CD4-positive, alpha-beta T cell treated with Interleukin-17A for 4 hours (primary cell): Measurements from ENCODE around the gene ARL4A.
"Not testable (repeated sequence)": the region's sequence is repeated elsewhere in the genome, so short reads cannot be mapped to it uniquely, and the experiment has no call there.

Experiments
- DNase-seq: peaks from one replicate; pipeline ENCODE4 v3.0.0-alpha.2; 2020; ENCODE audit warnings: mixed read lengths

The ARL4A gene

GRCh38 chr7:12670000-12670729 is 17.3 kb upstream of the ARL4A start:
- DNase-seq: no peak

DNA sequence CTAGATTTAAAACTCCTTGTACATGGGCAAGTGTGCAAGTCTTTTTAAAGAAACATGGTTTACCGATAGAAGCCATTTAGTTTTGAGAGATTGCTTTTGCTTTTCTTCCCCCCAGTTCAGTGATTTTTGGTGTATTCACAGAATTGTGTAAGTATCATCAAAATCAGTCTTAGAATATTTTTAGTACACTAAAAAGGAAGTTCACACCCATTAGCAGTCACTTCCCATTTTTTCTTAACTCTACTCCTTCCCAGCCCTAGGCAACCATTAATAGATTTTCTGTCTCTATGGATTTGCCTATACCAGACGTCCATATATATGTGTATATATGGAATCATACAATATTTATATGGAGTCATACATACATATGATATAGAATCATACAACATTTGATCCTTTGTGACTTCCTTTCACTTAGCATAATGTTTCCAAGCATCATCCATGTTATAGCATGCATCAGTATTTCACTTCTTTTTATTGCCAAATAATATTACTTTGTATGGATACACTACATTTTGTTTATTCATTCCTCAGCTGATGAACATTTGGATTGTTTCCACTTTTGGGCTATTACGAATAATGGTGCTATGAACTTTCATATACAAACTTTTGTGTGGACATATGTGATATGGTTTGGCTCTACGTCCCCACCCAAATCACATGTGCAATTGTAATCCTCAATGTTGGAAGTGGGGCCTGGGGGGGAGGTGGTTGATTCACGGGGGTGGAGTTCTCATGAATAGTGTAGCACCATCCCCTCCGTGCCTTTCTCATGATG is 16.5 kb upstream of the ARL4A start:
- no peak for DNase-seq

DNA sequence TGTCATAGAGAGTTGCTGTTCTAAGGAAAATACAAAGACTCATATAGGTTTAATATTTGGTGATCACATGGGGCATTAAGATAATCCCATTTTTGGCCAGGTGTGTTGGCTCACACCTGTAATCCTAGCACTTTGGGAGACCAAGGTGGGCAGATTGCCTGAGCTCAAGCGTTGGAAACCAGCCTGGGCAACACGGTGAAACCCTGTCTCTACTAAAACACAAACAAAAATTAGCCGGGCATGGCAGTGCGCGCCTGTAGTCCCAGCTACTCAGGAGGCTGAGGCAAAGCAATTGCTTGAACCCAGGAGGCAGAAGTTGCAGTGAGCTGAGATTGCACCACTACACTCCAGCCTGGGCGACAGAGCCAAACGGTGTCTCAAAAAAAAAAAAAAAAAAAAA is 14.0 kb upstream of the ARL4A start:
- not testable (repeated sequence) for DNase-seq

- DNase-seq: no peak
Observed at GRCh38 chr7:12674053-12674452, 13.4 kb upstream of the ARL4A start.

DNA sequence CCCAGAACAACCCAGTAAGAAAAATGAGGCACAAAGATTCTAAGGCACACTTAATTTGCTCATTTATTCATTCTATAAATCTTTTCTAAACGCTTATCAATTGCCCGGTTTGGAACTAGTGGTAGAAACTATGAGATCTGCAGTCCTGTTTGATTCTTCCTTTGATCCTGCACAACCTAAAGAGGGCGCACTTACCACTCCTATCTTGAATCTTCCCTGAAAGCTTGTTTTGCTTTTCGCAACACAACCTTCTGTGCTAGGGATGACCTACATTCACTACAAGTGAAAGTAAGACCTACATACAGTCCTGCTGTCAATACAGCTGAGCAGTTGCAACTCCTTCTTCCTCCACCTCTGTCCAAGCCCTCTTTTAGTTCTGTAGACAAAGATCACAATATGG is 12.6 kb upstream of the ARL4A start:
- peak; percentile 58 for DNase-seq

DNA sequence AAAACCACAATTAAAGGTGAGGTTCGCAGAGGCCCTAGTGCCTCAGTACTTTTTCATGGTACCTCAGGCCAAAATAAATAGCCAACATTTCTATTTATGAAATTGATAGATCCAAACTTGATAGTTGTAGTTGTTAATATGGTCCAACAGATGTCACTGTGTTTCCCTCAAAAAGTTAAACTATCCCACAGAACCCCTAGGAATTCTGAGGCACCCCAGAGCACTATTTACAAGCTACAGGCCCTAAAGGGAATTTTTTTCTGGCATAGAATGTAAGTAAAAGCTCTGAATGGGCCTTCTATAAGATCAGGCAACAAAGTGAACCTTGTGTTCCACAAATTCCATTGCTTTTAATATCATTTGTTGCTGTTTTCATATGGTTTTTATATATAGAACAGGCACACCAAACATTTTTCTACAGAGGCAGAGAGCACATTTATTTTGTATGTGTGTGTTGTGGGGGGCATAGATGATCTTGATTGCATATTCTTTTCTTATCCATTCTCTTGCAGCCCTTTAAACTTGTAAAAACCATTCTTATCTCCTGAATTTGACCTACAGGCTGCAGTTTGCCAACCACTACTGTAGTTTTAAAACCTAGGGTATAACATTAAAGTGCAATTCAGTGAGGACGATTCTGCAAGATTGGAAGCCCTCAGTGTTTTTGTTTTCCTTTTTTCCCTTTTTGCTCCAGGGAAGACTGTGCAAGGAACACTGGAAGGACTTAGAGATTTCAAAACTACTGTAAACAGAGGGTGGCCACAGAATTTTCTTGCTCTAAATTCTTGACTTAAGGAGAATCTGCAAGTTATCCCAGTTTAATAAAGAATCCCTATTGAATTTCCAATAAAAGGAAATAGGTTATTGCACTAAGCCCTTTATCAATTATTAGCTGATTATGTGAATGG is 3.5 kb upstream of the ARL4A start:
- DNase-seq: no peak

GRCh38 chr7:12684733-12685132 is 2.7 kb upstream of the ARL4A start:
- no peak for DNase-seq

- peak; percentile 39 for DNase-seq
Observed at GRCh38 chr7:12685550-12685949, 1.9 kb upstream of the ARL4A start.

DNA sequence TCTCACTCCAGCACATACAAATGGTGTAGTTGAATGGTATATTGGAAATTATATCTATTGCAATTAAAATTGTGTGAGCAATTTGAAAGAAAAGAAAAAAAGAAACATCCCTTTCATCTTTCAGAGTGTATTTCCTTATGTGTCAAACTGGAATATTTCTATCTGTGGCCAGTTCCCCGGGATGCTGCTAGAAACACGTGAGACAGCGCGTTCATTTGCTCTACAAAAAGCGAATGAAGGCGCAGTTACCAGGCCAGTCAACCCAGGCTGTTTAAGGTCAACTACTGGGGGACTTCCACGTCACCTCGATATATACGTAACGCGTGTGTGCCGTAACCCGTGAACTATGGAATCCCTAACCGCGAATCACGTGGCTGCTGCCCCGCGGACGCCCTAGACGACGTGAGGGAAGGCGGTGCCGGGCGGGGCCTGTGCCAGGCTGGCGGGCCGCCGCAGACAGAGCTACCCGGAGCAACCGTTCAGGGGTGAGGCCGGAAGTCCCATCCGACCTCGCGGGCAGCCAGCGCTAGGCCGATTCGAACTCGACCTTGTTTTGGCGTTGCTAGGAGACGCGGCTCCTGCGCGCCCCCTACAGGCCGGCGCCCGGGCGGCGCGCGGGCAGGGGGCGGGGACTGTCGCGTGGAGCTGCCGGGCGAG is 1.1 kb upstream of the ARL4A start:
- peak; percentile 91 for DNase-seq

GRCh38 chr7:12687718-12688171 is 312 bp downstream of the ARL4A start:
- DNase-seq: no peak

DNA sequence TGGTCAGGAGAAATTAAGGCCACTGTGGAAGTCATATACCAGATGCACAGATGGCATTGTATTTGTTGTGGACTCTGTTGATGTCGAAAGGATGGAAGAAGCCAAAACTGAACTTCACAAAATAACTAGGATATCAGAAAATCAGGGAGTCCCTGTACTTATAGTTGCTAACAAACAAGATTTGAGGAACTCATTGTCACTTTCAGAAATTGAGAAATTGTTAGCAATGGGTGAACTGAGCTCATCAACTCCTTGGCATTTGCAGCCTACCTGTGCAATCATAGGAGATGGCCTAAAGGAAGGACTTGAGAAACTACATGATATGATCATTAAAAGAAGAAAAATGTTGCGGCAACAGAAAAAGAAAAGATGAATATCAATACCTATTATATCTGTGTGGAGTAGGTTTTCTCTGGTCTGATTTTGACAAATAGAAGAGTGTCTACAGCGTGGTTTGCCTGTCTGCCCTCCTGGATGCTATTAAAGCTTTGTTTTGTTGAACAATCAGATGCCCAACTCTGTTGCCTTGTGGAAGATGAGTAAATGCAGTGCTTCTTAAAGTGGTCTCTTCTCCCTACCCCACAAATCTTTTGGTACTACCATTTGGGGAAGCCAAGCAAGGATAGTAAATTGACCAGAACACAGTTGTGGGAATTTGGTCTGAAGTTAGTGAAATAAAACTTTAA is 1.2 kb downstream of the ARL4A start:
- not testable (repeated sequence) for DNase-seq

DNA sequence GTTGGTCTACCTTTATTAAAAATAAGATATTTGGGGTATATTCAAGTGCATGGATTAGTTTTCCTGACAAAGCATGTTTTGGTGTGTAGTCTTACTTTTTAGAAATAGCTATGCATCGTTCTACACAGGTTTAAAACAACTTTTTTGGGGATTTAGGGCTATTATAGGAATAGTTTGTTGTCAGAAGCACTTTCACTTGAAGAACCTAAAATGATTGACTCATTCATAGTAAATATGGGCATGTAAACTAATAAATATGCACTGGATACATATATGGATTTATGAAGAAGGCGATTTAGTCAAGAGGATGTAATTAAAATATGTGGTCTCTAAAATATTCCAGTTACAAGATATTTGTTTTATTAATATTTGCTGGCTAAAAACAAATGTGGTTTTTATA is 2.0 kb downstream of the ARL4A start:
- DNase-seq: no peak

DNA sequence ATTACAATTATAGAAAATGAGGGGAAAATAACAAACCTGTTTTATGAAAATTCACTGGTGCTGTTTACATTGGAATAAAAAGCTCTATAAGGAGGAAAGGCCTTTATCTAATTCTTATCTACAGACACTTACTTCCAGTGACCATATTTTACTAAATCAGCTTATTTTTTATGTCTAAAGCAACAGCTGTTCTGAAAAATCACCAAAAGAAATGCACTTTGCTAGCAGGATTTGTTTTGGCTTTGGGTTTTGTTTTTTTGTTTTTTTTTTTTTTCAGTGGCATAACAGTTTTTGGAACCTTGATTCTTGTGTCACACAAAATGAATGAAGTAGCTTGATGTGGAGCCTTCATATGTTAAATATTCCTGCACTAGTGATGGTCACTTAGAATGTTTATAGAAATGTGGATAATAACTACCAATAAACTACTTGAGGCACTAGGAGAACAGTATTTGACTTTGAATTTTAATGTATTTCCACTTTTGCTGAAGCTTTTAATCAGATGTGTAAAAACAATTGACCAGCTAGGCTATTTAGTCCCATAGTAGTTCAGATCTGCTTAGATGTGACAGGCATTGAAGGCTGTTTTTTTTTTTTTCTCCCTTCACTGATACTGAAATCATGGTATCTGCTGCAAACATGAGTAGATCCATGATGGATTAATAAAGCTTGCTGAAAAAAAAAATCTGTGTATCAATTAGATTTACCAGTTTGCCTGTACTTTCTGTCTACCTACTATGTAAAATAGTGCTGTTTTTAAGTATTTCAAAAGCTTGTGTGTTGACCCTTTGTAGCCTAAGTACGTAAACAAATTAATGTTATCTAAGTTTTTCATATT is 2.8 kb downstream of the ARL4A start:
- DNase-seq: no peak

DNA sequence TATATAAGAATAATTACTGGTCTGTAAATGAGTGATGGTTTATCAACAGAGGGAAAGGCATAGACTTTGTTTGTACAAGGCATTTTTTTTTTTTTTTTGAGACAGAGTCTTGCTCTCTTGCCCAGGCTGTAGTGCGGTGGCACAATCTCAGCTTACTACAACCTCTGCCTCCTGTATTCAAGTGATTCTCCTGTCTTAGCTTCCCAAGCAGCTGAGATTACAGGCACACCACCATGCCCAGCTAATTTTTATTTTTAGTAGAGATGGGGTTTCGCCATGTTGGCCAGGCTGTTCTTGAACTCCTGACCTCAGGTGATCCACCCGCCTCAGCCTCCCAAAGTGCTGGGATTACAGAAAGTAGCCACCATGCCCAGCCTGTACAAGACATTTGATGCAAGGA is 4.0 kb downstream of the ARL4A start:
- DNase-seq: not testable (repeated sequence)

- no peak for DNase-seq
Observed at GRCh38 chr7:12692035-12692434, 4.6 kb downstream of the ARL4A start.

GRCh38 chr7:12692479-12693259 is 5.2 kb downstream of the ARL4A start:
- no peak for DNase-seq

- DNase-seq: no peak
Observed at GRCh38 chr7:12694817-12695216, 7.4 kb downstream of the ARL4A start.

DNA sequence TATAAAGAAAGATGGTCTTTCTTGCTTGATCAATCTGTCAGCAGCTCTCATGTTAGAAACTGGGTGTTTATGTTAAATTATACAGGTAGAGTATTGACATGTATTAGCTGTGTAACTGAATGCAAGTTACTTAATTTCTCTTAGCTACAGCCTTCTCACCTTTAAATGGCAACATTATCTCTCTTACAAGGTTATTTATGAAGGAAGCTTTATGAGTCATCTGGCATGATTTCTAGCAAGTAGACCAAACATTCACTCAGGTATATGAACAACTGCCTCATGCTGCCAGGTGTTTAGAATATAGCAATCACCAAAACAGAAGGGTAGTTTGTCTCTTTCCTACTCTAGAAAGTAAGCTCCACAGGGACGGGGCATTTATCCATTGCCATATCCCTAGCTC is 8.5 kb downstream of the ARL4A start:
- no peak for DNase-seq

DNA sequence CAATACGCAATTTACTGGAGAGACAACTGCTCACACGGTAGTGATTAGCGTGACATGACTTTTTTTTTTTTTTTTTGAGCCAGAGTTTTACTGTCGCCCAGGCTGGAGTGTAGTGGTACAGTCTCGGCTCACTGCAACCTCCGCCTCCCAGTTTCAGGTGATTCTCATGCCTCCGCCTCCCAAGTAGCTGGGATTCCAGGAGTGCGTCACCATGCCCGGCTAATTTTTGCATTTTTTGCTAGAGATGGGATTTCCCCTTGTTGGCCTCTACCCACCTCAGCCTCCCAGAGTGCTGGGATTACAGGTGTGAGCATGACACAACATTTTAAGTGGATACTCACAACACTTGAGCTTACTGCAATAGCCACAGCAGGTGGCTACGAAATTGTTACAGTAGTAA is 11.9 kb downstream of the ARL4A start:
- no peak for DNase-seq

DNA sequence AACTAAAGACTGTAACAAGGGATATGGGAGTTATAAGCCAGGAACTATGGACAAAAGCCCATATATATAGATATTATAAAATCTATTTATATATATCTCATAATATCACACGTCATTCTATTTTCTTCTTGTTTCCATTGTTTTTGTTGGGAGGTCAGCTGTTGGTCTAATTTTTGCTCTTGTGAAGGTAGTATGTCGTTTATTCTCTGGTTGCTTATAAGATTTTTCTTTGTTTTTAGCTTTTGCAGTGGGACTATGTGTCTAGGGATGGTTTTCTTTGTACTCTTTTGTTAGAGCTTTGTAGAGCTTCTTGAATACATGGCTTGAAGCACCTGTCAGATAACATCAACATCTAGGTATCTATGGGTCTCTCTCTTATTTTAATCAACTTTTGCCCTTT is 14.0 kb downstream of the ARL4A start:
- no peak for DNase-seq
